Measurements from ENCODE around the gene TMEM33.
"Not testable (repeated sequence)": the region's sequence is repeated elsewhere in the genome, so short reads cannot be mapped to it uniquely, and the experiment has no call there.

The TMEM33 gene, protein sequence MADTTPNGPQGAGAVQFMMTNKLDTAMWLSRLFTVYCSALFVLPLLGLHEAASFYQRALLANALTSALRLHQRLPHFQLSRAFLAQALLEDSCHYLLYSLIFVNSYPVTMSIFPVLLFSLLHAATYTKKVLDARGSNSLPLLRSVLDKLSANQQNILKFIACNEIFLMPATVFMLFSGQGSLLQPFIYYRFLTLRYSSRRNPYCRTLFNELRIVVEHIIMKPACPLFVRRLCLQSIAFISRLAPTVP

DNA sequence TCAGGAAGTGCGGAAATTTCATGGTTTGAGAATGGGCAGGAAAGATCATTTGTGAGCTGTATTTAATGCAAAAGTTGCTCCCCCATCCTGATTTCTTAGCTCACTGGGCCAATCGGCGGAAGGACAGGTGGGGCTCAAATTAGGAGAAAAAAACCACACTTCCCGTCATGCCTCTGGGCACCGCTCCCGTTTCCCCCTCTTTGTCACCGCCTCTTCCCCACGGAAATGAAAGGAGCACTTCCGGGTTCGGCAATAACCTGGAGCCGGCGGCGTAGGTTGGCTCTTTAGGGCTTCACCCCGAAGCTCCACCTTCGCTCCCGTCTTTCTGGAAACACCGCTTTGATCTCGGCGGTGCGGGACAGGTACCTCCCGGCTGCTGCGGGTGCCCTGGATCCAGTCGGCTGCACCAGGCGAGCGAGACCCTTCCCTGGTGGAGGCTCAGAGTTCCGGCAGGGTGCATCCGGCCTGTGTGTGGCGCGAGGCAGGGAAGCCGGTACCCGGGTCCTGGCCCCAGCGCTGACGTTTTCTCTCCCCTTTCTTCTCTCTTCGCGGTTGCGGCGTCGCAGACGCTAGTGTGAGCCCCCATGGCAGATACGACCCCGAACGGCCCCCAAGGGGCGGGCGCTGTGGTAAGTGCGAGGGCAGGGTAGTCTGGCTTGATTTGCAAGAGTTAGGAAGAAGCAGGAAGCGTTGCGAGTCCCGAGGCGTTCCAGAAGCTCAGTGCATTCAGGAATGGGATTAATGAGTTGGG is at the start of gene TMEM33:
Gene TMEM33, plus strand, starts transcription at position 529 of the 751 bp plus-strand sequence. Its CDS starts 56 bp downstream, at position 585.
- DNase-seq: peak; percentile 87

DNA sequence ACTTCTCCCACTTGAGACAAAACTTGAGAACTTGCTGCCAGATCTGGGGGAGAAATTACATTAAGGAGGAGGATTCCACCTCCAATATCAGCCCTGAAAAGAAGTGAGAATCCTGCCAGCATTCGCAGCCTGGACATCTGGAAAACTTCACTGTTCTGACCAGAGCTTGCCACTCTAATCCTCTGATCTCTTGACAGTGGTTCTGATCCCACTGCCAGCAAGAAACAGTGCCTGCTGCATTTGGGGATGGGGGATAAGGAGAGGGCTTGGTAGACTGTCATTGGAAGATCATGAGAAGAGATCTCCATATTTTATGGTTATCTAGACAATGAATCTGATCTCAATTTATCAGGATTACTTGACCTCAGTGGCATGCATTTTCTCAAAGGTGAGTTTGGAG is 49.8 kb upstream of the TMEM33 start:
- DNase-seq: no peak

DNA sequence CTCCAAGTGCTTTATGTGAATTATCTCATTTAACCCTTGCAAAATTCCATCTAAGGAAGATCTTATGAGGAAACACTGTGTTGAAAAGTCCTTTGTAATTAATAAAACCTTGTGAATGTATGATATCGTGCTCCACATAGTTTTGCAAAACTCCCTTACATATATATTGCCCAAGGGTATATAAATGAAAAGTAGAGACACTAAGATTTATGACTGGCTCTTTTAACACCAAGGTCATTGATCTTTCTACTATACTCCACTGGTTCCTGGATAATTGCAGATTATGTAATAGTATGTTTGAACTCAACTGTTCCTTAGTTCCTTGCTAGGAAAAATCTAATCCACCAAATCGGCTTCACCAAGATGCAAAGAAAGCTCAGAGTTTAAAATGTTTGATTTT is 48.0 kb upstream of the TMEM33 start:
- no peak for DNase-seq

DNA sequence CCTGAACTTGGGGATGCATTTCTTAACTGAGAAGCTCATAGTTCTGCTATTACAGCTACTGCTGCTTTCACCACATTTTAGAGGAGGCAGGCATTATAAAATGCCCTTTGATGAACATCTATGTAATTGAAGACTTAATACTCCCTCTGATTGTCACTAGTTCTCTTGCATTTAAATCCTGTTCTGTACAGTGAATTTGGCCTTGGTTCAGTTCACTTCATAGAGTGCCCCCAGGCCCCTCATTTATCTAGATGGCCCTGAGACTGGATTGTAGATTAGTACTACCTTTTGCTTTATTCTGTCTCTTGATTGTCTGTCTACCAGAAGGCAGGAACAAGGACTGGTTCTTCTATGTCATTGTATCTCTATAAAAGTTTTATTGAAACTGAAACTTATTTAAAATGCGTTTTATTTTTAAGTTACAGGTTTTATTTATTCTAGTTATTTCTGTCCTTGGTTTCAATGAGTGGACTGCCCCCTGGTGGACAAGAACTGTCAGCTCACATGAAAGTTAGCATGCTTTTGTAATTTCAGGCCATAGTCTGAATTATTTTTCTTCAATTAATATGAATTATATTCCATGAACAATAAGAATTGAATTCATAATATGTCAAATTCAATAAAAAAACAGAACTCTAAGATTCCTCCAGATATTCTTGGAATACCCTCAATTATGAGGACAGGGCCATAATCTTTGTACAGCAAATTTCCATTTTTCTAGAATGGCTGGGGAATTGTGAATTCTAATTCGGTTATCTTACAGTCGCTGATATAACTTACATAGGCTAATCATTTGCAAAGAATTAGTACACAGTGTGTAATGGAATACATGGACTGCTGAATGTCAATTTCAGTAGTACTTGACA is 47.2 kb upstream of the TMEM33 start:
- DNase-seq: no peak

DNA sequence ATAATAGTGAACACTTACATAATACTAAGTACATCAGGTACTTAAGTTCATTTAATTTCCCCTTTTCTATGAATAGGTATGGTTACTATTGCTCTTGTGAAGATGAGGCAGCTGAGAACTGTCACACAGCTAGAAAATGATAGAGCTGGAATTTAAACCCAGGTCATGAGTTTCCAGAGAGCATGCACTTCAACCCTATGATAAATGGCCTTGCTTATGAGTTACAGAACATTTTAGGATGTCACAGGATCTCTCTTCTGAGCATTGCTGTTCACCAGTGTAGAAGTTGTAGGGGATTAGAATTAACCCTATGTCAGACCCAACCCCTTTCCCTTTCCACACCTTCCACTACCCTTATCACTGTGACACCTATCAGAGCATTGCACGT is 46.5 kb upstream of the TMEM33 start:
- no peak for DNase-seq

DNA sequence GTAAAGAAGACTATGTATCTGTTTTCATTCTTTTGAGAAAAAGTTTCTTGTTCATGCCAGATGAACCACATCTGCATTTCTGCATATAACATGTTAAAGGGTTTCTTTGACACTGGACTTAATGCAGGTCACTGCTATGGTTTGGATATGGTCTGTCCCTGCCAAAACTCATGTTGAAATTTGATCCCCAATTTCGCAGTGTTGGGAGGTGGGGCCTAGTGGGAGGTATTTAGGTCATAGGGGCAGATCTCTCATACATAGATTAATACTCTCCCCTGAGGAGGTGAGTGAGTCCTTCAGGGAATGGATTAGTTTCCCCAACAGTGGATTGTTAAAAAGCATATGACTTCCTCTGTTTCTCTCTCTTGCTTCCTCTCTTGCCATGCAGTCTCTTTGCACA is 45.9 kb upstream of the TMEM33 start:
- no peak for DNase-seq

DNA sequence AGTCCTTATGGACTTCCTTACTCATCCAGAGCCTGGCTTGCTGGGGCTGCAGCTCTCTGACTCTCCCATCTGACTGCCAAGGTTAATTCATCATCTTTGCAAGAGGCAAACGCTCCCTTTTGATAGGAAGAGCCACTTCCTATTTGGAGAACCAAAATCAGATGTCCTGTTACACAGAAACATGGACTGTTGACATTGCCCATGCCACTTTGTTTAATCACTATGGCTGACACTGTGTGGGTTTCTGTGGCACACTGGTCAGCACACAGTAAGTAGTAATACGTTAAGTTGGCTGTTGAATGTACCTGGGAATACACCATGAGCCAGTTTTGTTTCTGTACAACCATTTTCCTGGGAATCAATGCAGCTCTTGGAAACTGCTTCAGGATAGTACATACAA is 45.1 kb upstream of the TMEM33 start:
- DNase-seq: no peak

DNA sequence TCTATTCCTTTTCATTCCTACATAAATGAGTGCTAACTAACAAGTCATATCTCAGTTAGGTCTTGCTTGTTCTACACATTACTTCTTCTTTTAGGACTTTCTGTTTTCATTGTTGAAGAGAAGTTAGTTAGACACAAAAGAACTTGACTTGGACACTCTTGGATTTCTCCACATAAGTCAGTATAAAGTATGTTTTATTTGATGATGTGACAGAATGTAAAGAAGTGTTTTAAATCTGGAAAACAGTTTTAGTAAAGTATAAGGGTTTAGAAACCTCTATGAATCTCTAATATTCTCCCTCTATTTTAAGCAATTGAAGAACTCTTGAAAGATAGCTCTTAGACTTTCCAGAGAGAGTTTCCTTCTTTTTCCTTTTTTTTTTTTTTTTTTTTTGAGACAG is 38.6 kb upstream of the TMEM33 start:
- no peak for DNase-seq

DNA sequence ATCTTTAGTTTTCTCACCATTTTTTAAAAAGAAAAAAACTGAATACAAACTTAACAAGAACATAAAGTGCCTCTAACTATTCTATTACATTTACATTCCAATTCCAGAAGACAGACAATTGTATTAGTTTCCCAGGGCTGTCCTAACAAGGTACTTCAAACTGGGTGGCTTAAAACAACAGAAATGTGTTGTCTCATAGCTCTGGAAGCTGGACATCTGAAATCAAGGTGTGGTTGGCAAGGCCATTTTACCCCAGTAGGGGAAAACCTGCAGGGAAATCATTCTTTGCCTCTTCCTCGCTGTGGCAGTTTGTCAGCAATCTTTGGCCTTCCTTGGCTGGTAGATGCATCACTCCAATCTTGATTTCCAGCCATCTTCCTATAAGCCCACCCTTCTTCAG is 37.5 kb upstream of the TMEM33 start:
- no peak for DNase-seq

DNA sequence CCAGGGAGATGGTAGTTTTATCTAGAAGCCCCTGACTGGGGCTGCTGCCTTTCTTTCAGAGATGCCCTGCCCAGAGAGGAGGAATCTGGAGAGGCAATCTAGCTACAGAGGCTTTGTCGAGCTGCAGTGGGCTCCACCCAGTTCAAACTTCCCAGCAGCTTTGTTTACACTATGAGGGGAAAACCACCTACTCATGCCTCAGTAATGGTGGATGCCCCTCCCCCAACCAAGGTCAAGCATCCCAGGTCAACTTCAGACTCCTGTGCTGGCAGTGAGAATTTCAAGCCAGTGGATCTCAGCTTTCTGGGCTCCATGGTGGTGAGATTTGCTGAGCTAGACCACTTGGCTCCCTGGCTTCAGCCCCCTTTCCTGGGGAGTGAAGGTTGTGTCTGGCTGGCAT is 26.1 kb upstream of the TMEM33 start:
- DNase-seq: not testable (repeated sequence)

DNA sequence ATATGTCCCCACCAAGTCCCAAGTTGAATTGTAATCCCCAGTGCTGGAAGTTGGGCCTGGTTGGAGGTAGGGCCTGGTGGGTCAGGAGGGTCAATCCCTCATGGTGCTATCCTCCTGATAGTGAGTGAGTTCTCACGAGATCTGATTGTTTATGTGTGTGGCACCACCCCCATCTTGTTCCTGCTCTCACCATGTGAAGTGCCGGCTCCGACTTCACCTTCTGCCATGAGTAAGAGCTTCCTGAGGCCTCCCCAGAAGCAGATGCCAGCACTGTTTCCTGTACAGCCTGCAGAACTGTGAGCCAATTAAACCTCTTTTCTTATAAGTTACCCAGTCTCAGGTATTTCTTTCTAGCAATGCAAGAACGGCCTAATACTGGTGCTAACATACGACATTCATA is 22.7 kb upstream of the TMEM33 start:
- no peak for DNase-seq

DNA sequence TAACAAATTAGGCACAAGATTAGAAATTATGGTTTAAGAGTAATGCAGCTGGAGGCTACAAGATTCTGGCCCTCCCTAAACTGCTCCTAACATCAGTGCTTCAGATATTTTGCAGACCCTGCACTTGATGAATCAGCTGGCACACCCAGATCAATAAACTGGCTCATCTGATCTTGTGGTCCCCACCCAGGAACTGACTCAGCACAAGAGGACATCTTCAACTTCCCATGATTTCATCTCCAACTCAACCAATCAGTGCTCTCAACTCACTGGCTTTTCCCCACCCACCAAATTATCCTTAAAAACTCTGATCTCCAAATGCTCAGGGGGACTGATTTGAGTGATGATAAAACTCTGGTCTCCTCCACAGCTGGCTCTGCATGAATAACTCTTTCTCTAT is 21.7 kb upstream of the TMEM33 start:
- DNase-seq: no peak

DNA sequence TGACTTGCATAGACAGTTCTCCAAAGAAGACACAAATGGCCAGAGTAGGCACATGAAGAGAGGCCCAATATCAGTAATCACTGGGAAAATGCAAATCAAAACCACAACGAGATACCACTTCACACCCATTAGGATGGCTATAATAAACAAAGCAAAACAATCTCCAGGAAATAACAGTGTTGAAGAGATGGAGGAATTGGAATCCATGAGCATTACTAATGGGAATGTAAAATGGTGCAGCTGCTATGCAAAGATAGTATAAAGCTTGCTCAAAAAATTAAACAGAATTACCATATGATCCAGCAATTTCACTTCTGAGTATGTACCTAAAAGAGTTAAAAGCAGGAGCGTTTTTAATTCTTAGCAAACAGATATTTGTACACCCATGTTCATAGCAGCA is 17.0 kb upstream of the TMEM33 start:
- DNase-seq: no peak

DNA sequence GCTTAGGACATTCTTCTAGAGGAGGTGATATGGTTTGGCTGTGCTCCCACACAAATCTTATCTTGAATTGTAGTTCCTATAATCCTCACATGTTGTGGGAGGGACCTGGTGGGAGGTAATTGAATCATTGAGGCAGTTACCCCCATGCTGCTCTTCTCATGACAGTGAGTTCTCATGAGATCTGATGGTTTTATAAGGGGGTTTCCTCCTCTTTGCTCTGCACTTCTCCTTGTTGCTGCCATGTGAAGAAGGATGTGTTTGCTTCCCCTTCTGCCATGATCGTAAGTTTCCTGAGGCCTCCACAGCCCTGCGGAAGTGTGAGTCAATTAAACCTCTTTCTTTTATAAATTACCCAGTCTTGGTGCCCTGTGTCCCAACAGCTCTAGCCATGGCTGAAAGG is 14.8 kb upstream of the TMEM33 start:
- DNase-seq: not testable (repeated sequence)

DNA sequence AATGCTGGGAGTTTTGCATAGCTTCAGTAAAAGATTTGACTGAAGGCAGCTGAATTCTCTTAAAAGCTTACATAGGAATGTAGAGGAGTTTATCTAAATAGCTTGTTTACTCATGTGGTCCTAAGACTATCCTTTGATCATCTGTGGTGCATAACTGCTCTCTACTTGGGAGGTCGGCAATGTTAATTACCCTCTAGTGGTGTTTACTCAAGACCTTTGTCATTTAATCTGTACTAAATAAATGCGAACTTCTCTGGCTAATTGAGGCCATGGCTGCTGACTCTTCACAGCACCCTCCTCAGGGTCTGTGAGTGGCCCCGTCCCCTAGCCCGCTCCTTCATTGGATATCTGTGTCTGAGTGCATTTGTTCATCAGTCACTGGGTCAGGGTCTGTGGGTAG is 13.8 kb upstream of the TMEM33 start:
- DNase-seq: no peak

DNA sequence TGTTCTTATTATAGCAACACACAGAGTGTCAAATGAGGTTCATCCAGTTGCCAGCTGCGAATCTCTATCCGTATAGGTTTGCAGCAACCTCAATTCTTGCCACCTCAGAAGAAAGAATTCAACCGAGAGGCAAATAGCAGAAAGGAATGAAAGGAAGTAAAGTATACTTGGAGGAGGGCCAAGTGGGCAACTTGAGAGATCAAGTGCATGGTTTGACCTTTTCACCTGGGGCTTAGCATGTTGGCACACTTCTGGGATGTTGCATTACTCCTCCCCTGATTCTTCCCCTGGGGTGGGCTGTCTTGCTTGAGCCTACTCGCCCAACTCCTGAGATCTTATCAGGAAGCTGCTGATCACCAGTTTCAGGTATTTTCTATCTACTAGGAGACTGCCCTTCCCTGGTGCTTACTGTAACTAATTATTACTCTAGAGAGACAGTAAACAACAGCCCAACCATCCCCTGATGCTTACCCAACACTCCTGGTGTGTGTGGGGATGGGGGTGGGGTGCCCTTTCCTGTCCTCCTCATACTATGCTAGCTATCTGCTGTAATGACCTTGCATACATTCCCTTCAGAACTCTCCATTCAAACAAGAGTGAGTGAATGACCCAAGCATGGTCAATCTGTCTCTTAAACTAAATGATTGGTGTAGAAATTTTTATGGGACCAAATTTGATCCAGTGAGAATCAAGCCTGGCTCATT is 7.3 kb upstream of the TMEM33 start:
- no peak for DNase-seq

DNA sequence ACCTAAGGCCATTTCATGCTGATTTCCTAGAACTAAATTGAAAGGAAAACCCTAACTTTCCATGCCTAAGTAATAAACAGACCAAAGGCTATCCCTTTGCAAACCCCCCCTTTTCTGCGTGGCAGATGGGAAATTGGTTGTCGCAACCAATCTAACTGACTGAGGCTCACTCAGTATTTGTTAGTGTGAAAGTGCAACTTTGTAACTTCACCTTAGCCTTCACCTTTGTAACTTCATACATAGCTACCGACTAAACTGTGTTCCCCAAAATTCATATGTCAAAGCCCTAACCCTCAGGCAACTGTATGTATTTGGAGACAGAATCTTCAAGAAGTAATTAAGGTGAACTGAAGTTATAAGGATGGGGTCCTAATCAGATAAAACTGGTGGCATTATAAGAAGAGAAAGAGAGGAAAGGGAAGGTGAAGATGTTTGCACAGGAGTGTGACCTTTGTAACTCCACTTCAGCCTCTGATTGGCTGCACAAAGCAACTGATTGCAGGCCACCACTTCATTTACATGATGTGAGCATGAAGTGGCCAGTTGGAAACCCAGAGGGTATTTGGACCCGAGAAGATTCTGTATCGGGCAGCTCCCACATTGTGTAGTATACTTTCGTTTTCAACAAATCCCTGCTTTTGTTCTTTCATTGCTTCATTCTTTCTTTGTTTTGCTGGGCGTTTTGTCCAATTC is 4.9 kb upstream of the TMEM33 start:
- no peak for DNase-seq

DNA sequence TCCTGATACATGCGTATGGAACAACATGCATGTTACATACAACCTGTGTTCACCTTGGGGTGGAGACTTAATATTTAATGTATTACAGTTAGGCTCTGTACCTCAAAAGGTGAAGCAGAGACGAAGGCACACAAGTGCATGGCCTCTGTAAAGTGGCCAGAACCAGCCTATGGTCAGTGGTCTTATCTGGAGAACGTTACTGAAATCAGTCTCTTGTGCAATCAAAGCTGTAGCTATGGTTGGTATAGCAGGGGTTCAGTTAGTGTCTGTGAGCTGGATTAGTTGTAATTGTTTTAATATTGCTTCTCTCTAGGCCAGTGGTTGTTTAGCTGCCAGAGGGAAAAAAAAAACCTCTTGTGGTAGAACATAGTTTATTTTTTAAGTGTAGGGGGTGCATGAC is 2.2 kb upstream of the TMEM33 start:
- no peak for DNase-seq

DNA sequence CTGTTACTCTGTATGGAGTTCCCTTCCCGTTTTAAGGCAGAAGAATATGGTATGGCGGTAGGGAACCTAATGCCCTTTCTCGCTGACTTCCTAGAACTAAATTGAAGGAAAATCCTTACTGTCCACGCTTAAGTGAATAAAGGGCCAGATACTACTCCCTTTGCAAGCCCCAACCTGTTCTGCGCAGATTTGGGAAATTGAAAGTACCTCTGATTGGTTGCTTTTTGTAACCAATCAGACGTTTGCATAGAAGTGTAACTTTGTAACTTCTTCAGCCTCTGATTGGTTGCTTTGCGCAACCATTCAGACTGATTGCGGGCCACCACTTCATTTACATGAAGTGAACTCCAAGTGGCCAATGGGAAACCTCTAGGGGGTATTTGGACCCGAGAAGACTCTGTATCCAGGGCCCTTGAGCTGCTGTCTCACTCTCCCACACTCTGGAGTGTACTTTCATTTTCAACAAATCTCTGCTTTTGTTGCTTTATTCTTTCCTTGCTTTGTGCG is 1.2 kb upstream of the TMEM33 start:
- peak; percentile 57 for DNase-seq

DNA sequence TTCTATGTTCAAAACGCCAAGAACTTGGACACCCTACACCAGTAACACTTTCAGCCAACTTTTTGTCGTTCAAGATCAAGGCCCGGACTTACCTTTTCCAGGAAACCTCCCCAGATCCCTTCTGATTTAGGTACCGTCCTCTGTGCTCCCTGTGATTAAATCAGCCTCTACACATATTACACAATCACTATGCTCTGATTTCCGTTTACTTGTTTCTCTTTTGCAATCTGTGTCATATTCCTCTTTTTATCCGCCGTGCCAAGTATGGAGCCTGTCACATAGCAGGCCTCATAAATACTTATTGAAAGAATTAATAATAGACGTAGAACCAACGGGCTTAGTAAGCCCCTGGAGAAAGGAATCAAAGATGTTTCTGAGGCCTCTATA is 722 bp upstream of the TMEM33 start:
- no peak for DNase-seq

DNA sequence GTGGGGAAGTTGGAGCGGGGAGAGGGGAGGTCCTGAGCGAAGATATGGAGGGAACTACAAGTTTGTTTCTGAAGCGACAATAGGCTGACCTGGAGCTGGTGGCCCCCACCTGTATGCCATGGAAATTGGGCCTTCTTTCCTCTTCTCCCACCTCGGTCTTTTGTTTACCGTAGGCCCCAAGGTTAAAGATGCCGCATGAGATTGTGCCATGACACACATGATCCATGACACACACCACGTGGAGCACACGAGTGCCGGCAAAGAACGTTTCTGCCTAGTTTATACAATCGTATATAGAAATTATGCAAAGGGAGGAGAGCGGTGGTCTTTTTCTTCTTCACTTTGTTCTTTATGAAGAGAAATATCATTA is 408 bp downstream of the TMEM33 start:
- no peak for DNase-seq

DNA sequence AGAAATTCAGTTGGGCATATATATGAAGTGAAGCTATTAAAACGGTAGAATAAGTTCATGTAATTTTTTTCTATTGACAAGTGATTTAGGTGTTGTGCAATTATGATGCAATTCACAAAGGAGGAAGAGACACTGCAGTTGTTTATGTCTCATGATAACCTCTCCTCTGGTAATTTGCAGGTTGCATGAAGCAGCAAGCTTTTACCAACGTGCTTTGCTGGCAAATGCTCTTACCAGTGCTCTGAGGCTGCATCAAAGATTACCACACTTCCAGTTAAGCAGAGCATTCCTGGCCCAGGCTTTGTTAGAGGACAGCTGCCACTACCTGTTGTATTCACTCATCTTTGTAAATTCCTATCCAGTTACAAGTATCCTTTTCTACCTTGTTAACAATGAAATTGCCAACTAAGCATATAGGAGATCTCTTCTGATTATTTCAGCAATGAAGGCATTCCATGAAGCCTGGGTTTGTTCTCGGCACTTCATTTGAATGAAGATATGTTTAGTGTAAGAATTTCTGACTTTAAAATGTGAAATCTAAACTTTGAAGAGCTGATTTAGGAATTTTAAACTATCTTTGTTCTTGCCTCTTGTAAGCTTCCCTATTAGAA is 3.9 kb downstream of the TMEM33 start:
- no peak for DNase-seq
